RWPE2 (cell line): ENCODE results near the gene RAPGEF2.

ENCODE experiments used
- ATAC-seq: fragments of 200-7000 bp; cut with Tn5 transposase; 3 replicates; pipeline ENCODE4 v1.9.1; 2021; ENCODE audit warnings: low read depth
- DNase-seq: peaks from one replicate; pipeline ENCODE4 v3.0.0-alpha.2; 2020; ENCODE audit warnings: low spot score
- H3K27ac ChIP-seq: fragments of 450-650 bp; 2 replicates; pipeline ENCODE4 v1.5.1; 2017; ENCODE audit warnings: mild to moderate bottlenecking; ENCODE audit not compliant: poor library complexity, severe bottlenecking
- H3K27me3 ChIP-seq: fragments of 250-450 bp; sonication (Bioruptor Pico); 2 replicates; pipeline ENCODE4 v1.5.1; 2021; ENCODE audit warnings: mild to moderate bottlenecking, moderate library complexity; ENCODE audit not compliant: insufficient read depth, poor library complexity, severe bottlenecking
- H3K36me3 ChIP-seq: fragments of 250-450 bp; sonication (Bioruptor Pico); 2 replicates; pipeline ENCODE4 v1.5.1; 2020; ENCODE audit warnings: low read depth, mild to moderate bottlenecking, moderate library complexity
- H3K4me1 ChIP-seq: fragments of 250-450 bp; sonication (Bioruptor Pico); 2 replicates; pipeline ENCODE4 v1.5.1; 2021; ENCODE audit warnings: mild to moderate bottlenecking, moderate library complexity; ENCODE audit not compliant: insufficient read depth, poor library complexity, severe bottlenecking
- H3K4me3 ChIP-seq: fragments of 250-450 bp; sonication (Bioruptor Pico); 2 replicates; pipeline ENCODE4 v1.5.1; 2021; ENCODE audit warnings: mild to moderate bottlenecking, moderate library complexity; ENCODE audit not compliant: severe bottlenecking
- H3K9me3 ChIP-seq: fragments of 250-450 bp; sonication (Bioruptor Pico); 2 replicates; pipeline ENCODE4 v1.5.1; 2021; ENCODE audit warnings: mild to moderate bottlenecking, moderate library complexity; ENCODE audit not compliant: severe bottlenecking
- TF ChIP-seq, protein P1 (sequence below): fragments of 450-650 bp; IDR thresholded peaks from one replicate; pipeline ENCODE4 v1.5.1; 2017; ENCODE audit warnings: mild to moderate bottlenecking, moderate library complexity; ENCODE audit not compliant: poor library complexity, severe bottlenecking

The RAPGEF2 gene

DNA sequence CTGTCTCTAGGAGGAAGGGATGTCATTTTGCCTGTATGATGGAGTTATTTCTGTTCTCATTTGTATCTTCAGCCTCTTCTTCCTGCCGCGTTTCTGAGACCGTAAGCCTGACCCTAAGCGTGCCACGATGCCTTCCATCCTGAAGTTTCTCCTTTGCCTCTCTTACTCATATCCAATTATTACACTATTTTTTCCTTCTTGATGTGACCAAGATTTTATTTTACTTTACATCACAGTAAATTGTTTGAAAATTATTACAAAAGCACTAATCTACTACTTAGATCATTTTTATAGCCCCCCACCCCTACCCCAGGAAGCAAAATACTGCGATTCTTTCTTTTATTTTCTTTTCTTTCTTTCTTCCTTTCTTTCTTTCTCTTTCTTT lies 95.0 kb downstream of the RAPGEF2 start:
- no peak for DNase-seq
- Histone ChIP-seq H3K4me1 (no peaks in the 10 kb centered on the region), H3K9me3 (no peaks in the 10 kb centered on the region), H3K27me3 (no peaks in the 10 kb centered on the region), H3K4me3 (no peak overlapping the region), H3K27ac (no peak overlapping the region), H3K36me3 (no peaks in the 10 kb centered on the region)
- ATAC-seq: no peak
- TF ChIP-seq, protein P1, sequence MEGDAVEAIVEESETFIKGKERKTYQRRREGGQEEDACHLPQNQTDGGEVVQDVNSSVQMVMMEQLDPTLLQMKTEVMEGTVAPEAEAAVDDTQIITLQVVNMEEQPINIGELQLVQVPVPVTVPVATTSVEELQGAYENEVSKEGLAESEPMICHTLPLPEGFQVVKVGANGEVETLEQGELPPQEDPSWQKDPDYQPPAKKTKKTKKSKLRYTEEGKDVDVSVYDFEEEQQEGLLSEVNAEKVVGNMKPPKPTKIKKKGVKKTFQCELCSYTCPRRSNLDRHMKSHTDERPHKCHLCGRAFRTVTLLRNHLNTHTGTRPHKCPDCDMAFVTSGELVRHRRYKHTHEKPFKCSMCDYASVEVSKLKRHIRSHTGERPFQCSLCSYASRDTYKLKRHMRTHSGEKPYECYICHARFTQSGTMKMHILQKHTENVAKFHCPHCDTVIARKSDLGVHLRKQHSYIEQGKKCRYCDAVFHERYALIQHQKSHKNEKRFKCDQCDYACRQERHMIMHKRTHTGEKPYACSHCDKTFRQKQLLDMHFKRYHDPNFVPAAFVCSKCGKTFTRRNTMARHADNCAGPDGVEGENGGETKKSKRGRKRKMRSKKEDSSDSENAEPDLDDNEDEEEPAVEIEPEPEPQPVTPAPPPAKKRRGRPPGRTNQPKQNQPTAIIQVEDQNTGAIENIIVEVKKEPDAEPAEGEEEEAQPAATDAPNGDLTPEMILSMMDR: no peak

DNA sequence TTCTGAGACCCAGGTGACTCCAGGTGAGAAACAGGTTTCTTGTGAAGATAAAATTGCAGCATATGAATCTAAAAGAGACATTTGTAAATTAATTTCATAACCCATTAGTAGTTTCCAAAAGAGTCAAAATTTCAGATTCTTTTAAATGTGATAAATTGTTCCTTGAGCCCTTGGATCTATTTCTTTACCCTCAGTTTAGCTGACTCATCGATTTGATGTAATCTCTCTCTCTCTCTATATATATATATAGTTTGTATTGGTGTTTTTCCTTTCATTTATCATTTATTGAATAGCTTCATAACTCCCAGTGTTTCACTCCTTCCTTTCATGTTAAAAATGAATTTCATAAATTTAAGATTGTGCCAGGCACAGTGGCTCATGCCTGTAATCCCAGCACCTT lies 96.9 kb downstream of the RAPGEF2 start:
- H3K36me3 ChIP-seq: no peaks in the 10 kb centered on the region
- DNase-seq (no peak), ATAC-seq (no peak)
- H3K9me3 ChIP-seq: no peaks in the 10 kb centered on the region
- H3K4me1 ChIP-seq: no peaks in the 10 kb centered on the region
- H3K4me3 ChIP-seq: no peak overlapping the region
- no peak overlapping the region for H3K27ac ChIP-seq
- H3K27me3 ChIP-seq: no peaks in the 10 kb centered on the region
- TF ChIP-seq, protein P1: no peak

DNA sequence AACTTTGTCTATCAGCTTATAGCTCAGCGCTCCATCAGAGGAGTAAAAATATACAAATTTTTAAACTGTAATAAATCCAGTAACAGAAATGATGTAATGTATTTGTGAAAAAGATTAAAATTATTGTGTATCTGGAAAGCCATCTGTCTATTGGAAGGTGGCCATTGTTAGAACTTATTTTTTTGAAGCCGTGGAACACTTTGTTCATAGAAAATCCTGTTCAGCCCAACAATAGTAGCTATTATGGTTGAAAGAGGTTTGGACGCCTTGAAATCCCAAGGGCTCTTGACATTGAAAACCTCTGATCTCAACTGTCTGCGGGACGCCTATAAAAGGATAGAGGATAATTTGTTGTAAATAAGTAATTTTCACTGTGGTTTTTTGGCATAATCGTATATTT lies 98.3 kb downstream of the RAPGEF2 start:
- no peaks in the 10 kb centered on the region for H3K9me3 ChIP-seq
- no peaks in the 10 kb centered on the region for H3K27me3 ChIP-seq
- no peak overlapping the region for H3K4me3 ChIP-seq
- H3K36me3 ChIP-seq: no peaks in the 10 kb centered on the region
- DNase-seq (no peak), ATAC-seq (no peak)
- no peak overlapping the region for H3K27ac ChIP-seq
- TF ChIP-seq, protein P1: no peak
- peaks cover 2% of the 10 kb centered on the region for H3K4me1 ChIP-seq

DNA sequence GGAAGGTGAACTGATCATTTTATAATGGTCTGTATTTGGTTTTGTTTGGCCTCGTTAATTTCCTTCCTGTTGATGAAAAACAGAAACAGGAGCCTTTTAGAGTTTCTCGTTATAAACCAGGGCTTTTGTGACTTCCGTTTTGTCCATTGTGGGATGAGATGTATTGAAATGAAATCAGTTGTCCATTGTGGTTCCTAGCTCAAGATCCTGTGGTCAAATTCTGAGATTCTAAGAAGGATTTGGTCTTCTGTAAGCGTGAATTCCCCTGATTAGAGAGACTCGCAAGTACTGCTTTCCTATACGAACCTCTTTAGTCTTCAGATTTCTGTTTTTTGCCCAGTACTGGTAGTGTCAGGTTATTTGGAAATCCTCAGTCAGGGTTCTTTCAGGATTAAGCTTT lies 101.7 kb downstream of the RAPGEF2 start:
- Histone ChIP-seq H3K4me3 (no peak overlapping the region), H3K27me3 (no peaks in the 10 kb centered on the region), H3K36me3 (no peaks in the 10 kb centered on the region), H3K9me3 (no peaks in the 10 kb centered on the region), H3K27ac (no peak overlapping the region), H3K4me1 (peaks cover 8% of the 10 kb centered on the region)
- DNase-seq: no peak
- TF ChIP-seq, protein P1: no peak
- ATAC-seq: no peak

DNA sequence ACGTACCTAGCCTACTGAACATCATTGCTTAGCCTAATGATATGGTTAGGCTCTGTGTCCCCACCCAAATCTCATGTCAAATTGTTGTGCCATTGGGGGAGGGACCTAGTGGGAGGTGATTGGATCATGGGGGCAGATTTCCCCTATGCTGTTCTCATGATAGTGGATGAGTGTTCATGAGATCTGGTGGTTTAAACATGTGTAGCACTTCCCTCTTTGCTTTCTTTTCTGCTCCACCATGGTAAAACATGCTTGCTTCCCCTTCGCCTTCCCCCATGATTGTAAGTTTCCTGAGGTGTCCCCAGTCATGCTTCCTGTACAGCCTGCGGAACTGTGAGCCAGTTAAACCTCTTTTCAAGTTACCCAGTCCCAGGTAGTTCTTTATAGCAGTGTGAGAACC lies 102.6 kb downstream of the RAPGEF2 start:
- no peak overlapping the region for H3K4me3 ChIP-seq
- H3K4me1 ChIP-seq: peaks cover 8% of the 10 kb centered on the region
- TF ChIP-seq, protein P1: no peak
- no peak for DNase-seq
- H3K27ac ChIP-seq: no peak overlapping the region
- no peaks in the 10 kb centered on the region for H3K27me3 ChIP-seq
- ATAC-seq: no peak
- no peaks in the 10 kb centered on the region for H3K9me3 ChIP-seq
- H3K36me3 ChIP-seq: no peaks in the 10 kb centered on the region
